IMR-90 (cell line): ENCODE results near the gene MPPED1. TPM values are rescaled to one million over a fixed set of nuclear protein-coding genes. Genes with fewer than 3 reads are reported as not detected.

Experiments used
- ATAC-seq: fragments of 200-7000 bp; cut with Tn5 transposase; 2 replicates; pipeline ENCODE4 v1.9.1; 2020; ENCODE audit warnings: low read depth, mild to moderate bottlenecking, moderate library complexity
- BruUV-seq: library from RNA; stranded (reverse); fragments of 400-500 nt; replicated peaks from 2 replicates; lab custom pipeline; 2021; lab: Mats Ljungman, UMichigan
- CTCF ChIA-PET: fragments of 300-600 bp; formaldehyde crosslinking; extraction: SDS; loops from one replicate; lab custom pipeline; 2021; ENCODE audit warnings: antibody characterized with exemption; lab: Yijun Ruan, JAX
- POLR2A ChIA-PET: fragments of 300-600 bp; sonication (Branson Sonifier 250); formaldehyde crosslinking; loops from one replicate; lab custom pipeline; 2022; ENCODE audit warnings: antibody characterized with exemption; ENCODE audit not compliant: unreplicated experiment; lab: Charles Lee
- DNase-seq: peaks from one replicate; pipeline ENCODE4 v3.0.0; 2013
- H2AFZ ChIP-seq: replicated peaks from 2 replicates; pipeline ENCODE3; 2013; ENCODE audit warnings: low read length, mild to moderate bottlenecking; ENCODE audit not compliant: poor library complexity
- H2AK5ac ChIP-seq: 2 replicates; pipeline ENCODE4 v1.6.1; 2013; ENCODE audit warnings: low read depth, low read length, inconsistent platforms
- H2AK9ac ChIP-seq: replicated peaks from 2 replicates; pipeline ENCODE3; 2013; ENCODE audit warnings: mild to moderate bottlenecking, low read depth, low read length, moderate library complexity; ENCODE audit not compliant: poor library complexity
- H2BK120ac ChIP-seq: 2 replicates; pipeline ENCODE4 v1.6.1; 2013; ENCODE audit warnings: low read depth, low read length, inconsistent platforms
- H2BK15ac ChIP-seq: 3 replicates; pipeline ENCODE4 v1.6.1; 2013; ENCODE audit warnings: low read depth, low read length, inconsistent platforms
- H2BK20ac ChIP-seq: 2 replicates; pipeline ENCODE4 v1.6.1; 2013; ENCODE audit warnings: low read depth, mild to moderate bottlenecking, inconsistent platforms, low read length, moderate library complexity
- H2BK5ac ChIP-seq: 2 replicates; pipeline ENCODE4 v1.6.1; 2013; ENCODE audit warnings: mild to moderate bottlenecking, low read depth, low read length, inconsistent platforms; ENCODE audit not compliant: poor library complexity, severe bottlenecking
- H3K14ac ChIP-seq: replicated peaks from 2 replicates; pipeline ENCODE4 v1.6.1; 2013; ENCODE audit warnings: low read depth, low read length, inconsistent platforms
- H3K18ac ChIP-seq: 2 replicates; pipeline ENCODE4 v1.6.1; 2013; ENCODE audit warnings: low read depth, low read length, control low read depth
- H3K23ac ChIP-seq: 2 replicates; pipeline ENCODE4 v1.6.1; 2013; ENCODE audit warnings: low read depth, low read length, inconsistent platforms
- H3K27ac ChIP-seq: 2 replicates; pipeline ENCODE4 v1.5.1; 2013; ENCODE audit warnings: mild to moderate bottlenecking, control low read depth, low read length; ENCODE audit not compliant: insufficient read depth
- H3K27me3 ChIP-seq: 2 replicates; pipeline ENCODE4 v1.6.1; 2013; ENCODE audit warnings: low read length; ENCODE audit not compliant: control insufficient read depth, insufficient read depth
- H3K36me3 ChIP-seq: 2 replicates; pipeline ENCODE4 v1.6.1; 2013; ENCODE audit warnings: low read length, mixed read lengths; ENCODE audit not compliant: control insufficient read depth, insufficient read depth
- H3K4ac ChIP-seq: 2 replicates; pipeline ENCODE4 v1.6.1; 2013; ENCODE audit warnings: low read depth, low read length, inconsistent platforms
- H3K4me1 ChIP-seq: 2 replicates; pipeline ENCODE4 v1.6.1; 2013; ENCODE audit warnings: low read length, mixed read lengths; ENCODE audit not compliant: control insufficient read depth, insufficient read depth
- H3K4me2 ChIP-seq: 2 replicates; pipeline ENCODE4 v1.6.1; 2013; ENCODE audit warnings: low read depth, mild to moderate bottlenecking, control low read depth, low read length, moderate library complexity
- H3K4me3 ChIP-seq: 2 replicates; pipeline ENCODE4 v1.5.1; 2013; ENCODE audit warnings: low read depth, mild to moderate bottlenecking, control low read depth, low read length, moderate library complexity; ENCODE audit not compliant: insufficient read depth
- H3K56ac ChIP-seq: 2 replicates; pipeline ENCODE4 v1.6.1; 2013; ENCODE audit warnings: low read length, inconsistent platforms; ENCODE audit not compliant: insufficient read depth; ENCODE audit errors: extremely low read depth
- H3K79me1 ChIP-seq, 2 experiments: 2 replicates each; pipeline ENCODE4 v1.6.1; 2013; ENCODE audit warnings: low read length in 2 of 2, inconsistent platforms in 1 of 2, low read depth in 1 of 2
- H3K9ac ChIP-seq: 2 replicates; pipeline ENCODE4 v1.6.1; 2013; ENCODE audit warnings: low read depth, low read length, control low read depth
- H3K9me1 ChIP-seq: 2 replicates; pipeline ENCODE4 v1.6.1; 2013; ENCODE audit warnings: low read length, inconsistent platforms; ENCODE audit not compliant: insufficient read depth
- H3K9me3 ChIP-seq: 2 replicates; pipeline ENCODE4 v1.6.1; 2013; ENCODE audit warnings: low read length; ENCODE audit not compliant: control insufficient read depth, insufficient read depth
- H4K20me1 ChIP-seq: 2 replicates; pipeline ENCODE4 v1.6.1; 2013; ENCODE audit warnings: low read length, inconsistent platforms; ENCODE audit not compliant: insufficient read depth
- H4K5ac ChIP-seq: 2 replicates; pipeline ENCODE4 v1.6.1; 2013; ENCODE audit warnings: mild to moderate bottlenecking, low read depth, low read length, control low read depth
- H4K8ac ChIP-seq, 2 experiments: 2 replicates each; pipeline ENCODE4 v1.6.1; 2013; ENCODE audit warnings: low read depth in 2 of 2, low read length in 2 of 2, control low read depth in 1 of 2, inconsistent platforms in 1 of 2
- H4K91ac ChIP-seq: 2 replicates; pipeline ENCODE4 v1.6.1; 2013; ENCODE audit warnings: low read depth, low read length, inconsistent platforms; ENCODE audit not compliant: insufficient read depth
- FOS ChIP-seq: fragments of 150-350 bp; IDR thresholded peaks from 2 replicates; pipeline ENCODE4 v1.6.1; 2016; ENCODE audit warnings: low read depth, low read length
- WGBS, 2 experiments: methylation state at CpG; one replicate each; pipeline versions ENCODE4 v1.1.5 to v1.1.7; 2013; ENCODE audit warnings: missing lambda C conversion rate in 2 of 2; ENCODE audit not compliant: insufficient read length in 1 of 2; ENCODE audit errors: extremely low coverage in 2 of 2; 5-methylcytosine and 5-hydroxymethylcytosine counted together
- dilution Hi-C: fragments of 300-500 bp; cut with HindIII; formaldehyde crosslinking; loops from one replicate; pipeline ENCODE4 v1.14.3; 2018; ENCODE audit warnings: low sequenced_read_pairs; ENCODE audit not compliant: unreplicated experiment
- in situ Hi-C: fragments of 300-500 bp; cut with MboI; formaldehyde crosslinking; loops from 3 replicates; pipeline ENCODE4 v1.14.3; 2019; ENCODE audit warnings: low sequenced_read_pairs, inconsistent platforms, mixed read lengths
- intact Hi-C: fragments of 100-400 bp; cut with micrococcal nuclease; formaldehyde crosslinking; loops from 2 replicates; pipeline ENCODE4 v1.10.0; 2022
- polyA plus RNA-seq, 3 experiments: library from polyadenylated mRNA; depleted of rRNA; stranded (reverse); fragments of >200 nt; gene quantifications; 2 replicates each; pipeline ENCODE4 v1.2.3, GENCODE V29; 2012; ENCODE audit warnings: low replicate concordance in 1 of 3
- total RNA-seq: library from RNA; depleted of rRNA; stranded (reverse); fragments of >200 nt; gene quantifications from 2 replicates; pipeline ENCODE4 v1.2.3, GENCODE V29; 2012

The MPPED1 gene
- total and polyA plus RNA-seq, 2 of the 4 experiments (the other 2 are of a cell fraction), result not detected

GRCh38 chr22:43440104-43440387, 28.2 kb downstream of the MPPED1 start:
- Histone ChIP-seq H3K79me1 (no peaks in the 10 kb centered on the region), H2AFZ (no peak overlapping the region), H3K27me3 (peaks cover 9% of the 10 kb centered on the region; the same call in 1 of the 2 replicates), H3K9me3 (no peaks in the 10 kb centered on the region), H2BK15ac (no peak overlapping the region), H3K9ac (no peak overlapping the region), H3K18ac (no peak overlapping the region), H2BK120ac (no peak overlapping the region), H3K23ac (no peak overlapping the region), H4K8ac (no peak overlapping the region), H2AK5ac (no peak overlapping the region), H4K20me1 (no peaks in the 10 kb centered on the region), H2BK5ac (no peak overlapping the region), H3K4me2 (no peak overlapping the region), H2BK20ac (no peak overlapping the region), H4K5ac (no peak overlapping the region), H4K91ac (no peak overlapping the region), H3K27ac (no peak overlapping the region), H3K4me1 (no peaks in the 10 kb centered on the region), H3K4me3 (no peak overlapping the region), H3K4ac (no peak overlapping the region), H3K14ac (no peak overlapping the region), H3K9me1 (no peaks in the 10 kb centered on the region), H3K56ac (no peak overlapping the region), H2AK9ac (no peak overlapping the region), H3K36me3 (no peaks in the 10 kb centered on the region)
- POLR2A ChIA-PET, result no interaction called here
- intact Hi-C loops (no loop called here), dilution Hi-C loops (no loop called here), in situ Hi-C loops (no loop called here)
- BruUV-seq, result no TSS peak
- WGBS, 2 experiments, result 64% methylated on average over 6 of the region's 7 CpGs; no CpG with 5 or more reads in 1 of the 2 experiments
- TF ChIP-seq FOS, result no peak
- CTCF ChIA-PET, result no interaction called here
- DNase-seq, result no peak
- no peak for ATAC-seq
